Stimulated activated naive B cell treated with anti-CD40 and anti-IgM and Interleukin-4, amounts not matched to agents 10 μg/mL and 1 μg/mL and 100 μg/mL, for 72 hours (primary cell): Measurements from ENCODE around the gene A4GNT.
"Not testable (repeated sequence)": the region's sequence is repeated elsewhere in the genome, so short reads cannot be mapped to it uniquely, and the experiment has no call there.

Source experiments
- ATAC-seq, 2 donors: fragments of 150-1000 bp; cut with Tn5 transposase; replicated peaks; 2 replicates each; pipeline ENCODE4 v1.10.0; 2021; ENCODE audit warnings: moderate library complexity in 1 of 2
- DNase-seq: peaks from one replicate; pipeline ENCODE4 v3.0.0; 2021
- H3K27ac Mint-ChIP-seq: one replicate; pipeline ENCODE4 v1.8.0; 2022; ENCODE audit warnings: mild to moderate bottlenecking, mixed read lengths
- H3K27me3 Mint-ChIP-seq, 2 donors: one replicate each; pipeline ENCODE4 v1.8.0; 2022; ENCODE audit warnings: mixed read lengths in 2 of 2
- H3K36me3 Mint-ChIP-seq, 2 donors: one replicate each; pipeline ENCODE4 v1.8.0; 2022; ENCODE audit warnings: mixed read lengths in 2 of 2, mild to moderate bottlenecking in 1 of 2
- H3K4me1 Mint-ChIP-seq, 2 donors: one replicate each; pipeline ENCODE4 v1.8.0; 2022; ENCODE audit warnings: mixed read lengths in 2 of 2, mild to moderate bottlenecking in 1 of 2
- H3K4me3 Mint-ChIP-seq, 2 donors: one replicate each; pipeline ENCODE4 v1.8.0; 2022; ENCODE audit warnings: mild to moderate bottlenecking in 2 of 2, mixed read lengths in 2 of 2, moderate library complexity in 1 of 2
- H3K9me3 Mint-ChIP-seq, 2 donors: one replicate each; pipeline ENCODE4 v1.8.0; 2022; ENCODE audit warnings: mixed read lengths in 2 of 2, mild to moderate bottlenecking in 1 of 2

Gene A4GNT

GRCh38 chr3:138105598-138105997, 26.6 kb downstream of the A4GNT start:
- no peak for ATAC-seq
- no peaks in the 10 kb centered on the region for H3K36me3 Mint-ChIP-seq
- H3K9me3 Mint-ChIP-seq, result no peaks in the 10 kb centered on the region
- H3K27me3 Mint-ChIP-seq, result peaks cover 16 to 22% of the 10 kb centered on the region in 2 donors
- H3K27ac Mint-ChIP-seq, result no peak overlapping the region
- H3K4me1 Mint-ChIP-seq, result no peaks in the 10 kb centered on the region
- DNase-seq, result no peak
- no peak overlapping the region for H3K4me3 Mint-ChIP-seq

GRCh38 chr3:138103466-138103865, 28.7 kb downstream of the A4GNT start:
- no peak for DNase-seq
- Mint-ChIP-seq H3K27me3 (peaks cover 14 to 15% of the 10 kb centered on the region in 2 donors), H3K4me3 (no peak overlapping the region), H3K36me3 (no peaks in the 10 kb centered on the region), H3K9me3 (no peaks in the 10 kb centered on the region), H3K27ac (no peak overlapping the region), H3K4me1 (no peaks in the 10 kb centered on the region)
- no peak for ATAC-seq

GRCh38 chr3:138101351-138101940, 30.7 kb downstream of the A4GNT start:
- H3K4me3 Mint-ChIP-seq, H3K9me3 Mint-ChIP-seq, H3K27ac Mint-ChIP-seq, DNase-seq, ATAC-seq, H3K36me3 Mint-ChIP-seq, H3K4me1 Mint-ChIP-seq: not testable (repeated sequence)
- peaks cover 11 to 16% of the 10 kb centered on the region in 2 donors for H3K27me3 Mint-ChIP-seq

- Mint-ChIP-seq H3K4me1 (peaks cover 0 to 2% of the 10 kb centered on the region in 2 donors), H3K27me3 (peaks cover 16 to 20% of the 10 kb centered on the region in 2 donors), H3K27ac (no peak overlapping the region), H3K36me3 (no peaks in the 10 kb centered on the region), H3K4me3 (no peak overlapping the region), H3K9me3 (no peaks in the 10 kb centered on the region)
- DNase-seq, result no peak
- no peak for ATAC-seq
These were observed 32.8 kb downstream of the A4GNT start for GRCh38 chr3:138099417-138099816.

- Mint-ChIP-seq H3K27me3 (peaks cover 16 to 20% of the 10 kb centered on the region in 2 donors), H3K4me3 (no peak overlapping the region), H3K27ac (no peak overlapping the region), H3K9me3 (peaks cover 0 to 7% of the 10 kb centered on the region in 2 donors), H3K36me3 (no peaks in the 10 kb centered on the region), H3K4me1 (peaks cover 0 to 2% of the 10 kb centered on the region in 2 donors)
- ATAC-seq (peak; percentile 62 to 71), DNase-seq (no peak)
These were observed 34.7 kb downstream of the A4GNT start for GRCh38 chr3:138097192-138098172.

GRCh38 chr3:138093721-138094120, 38.5 kb downstream of the A4GNT start:
- peaks cover 0 to 7% of the 10 kb centered on the region in 2 donors for H3K9me3 Mint-ChIP-seq
- H3K27ac Mint-ChIP-seq, result no peak overlapping the region
- DNase-seq (no peak), ATAC-seq (no peak)
- H3K4me1 Mint-ChIP-seq, result peaks cover 0 to 2% of the 10 kb centered on the region in 2 donors
- no peaks in the 10 kb centered on the region for H3K36me3 Mint-ChIP-seq
- peaks cover 7 to 16% of the 10 kb centered on the region in 2 donors for H3K27me3 Mint-ChIP-seq
- no peak overlapping the region for H3K4me3 Mint-ChIP-seq

- H3K4me1 Mint-ChIP-seq, result no peaks in the 10 kb centered on the region
- no peak for DNase-seq
- peaks cover 11 to 12% of the 10 kb centered on the region in 2 donors for H3K27me3 Mint-ChIP-seq
- peaks cover 0 to 7% of the 10 kb centered on the region in 2 donors for H3K9me3 Mint-ChIP-seq
- H3K4me3 Mint-ChIP-seq, result no peak overlapping the region
- no peak overlapping the region for H3K27ac Mint-ChIP-seq
- ATAC-seq, result no peak
- H3K36me3 Mint-ChIP-seq, result no peaks in the 10 kb centered on the region
These were observed 40.2 kb downstream of the A4GNT start for GRCh38 chr3:138092023-138092422.

GRCh38 chr3:138089091-138089490, 43.1 kb downstream of the A4GNT start:
- DNase-seq (no peak), ATAC-seq (no peak)
- Mint-ChIP-seq H3K27ac (no peak overlapping the region), H3K36me3 (no peaks in the 10 kb centered on the region), H3K4me1 (no peaks in the 10 kb centered on the region), H3K9me3 (peaks cover 0 to 7% of the 10 kb centered on the region in 2 donors), H3K4me3 (no peak overlapping the region), H3K27me3 (peaks cover 10 to 13% of the 10 kb centered on the region in 2 donors)

- not testable (repeated sequence) for H3K36me3 Mint-ChIP-seq, H3K4me3 Mint-ChIP-seq, ATAC-seq, H3K27ac Mint-ChIP-seq, H3K4me1 Mint-ChIP-seq, H3K9me3 Mint-ChIP-seq, DNase-seq
- H3K27me3 Mint-ChIP-seq, result peaks cover 15 to 41% of the 10 kb centered on the region in 2 donors
These were observed 46.4 kb downstream of the A4GNT start for GRCh38 chr3:138085745-138086144.

GRCh38 chr3:138084196-138084595, 48.0 kb downstream of the A4GNT start:
- ATAC-seq (no peak), DNase-seq (no peak)
- Mint-ChIP-seq H3K4me1 (no peaks in the 10 kb centered on the region), H3K27ac (no peak overlapping the region), H3K9me3 (no peaks in the 10 kb centered on the region), H3K27me3 (peaks cover 20 to 41% of the 10 kb centered on the region in 2 donors), H3K4me3 (no peak overlapping the region), H3K36me3 (no peaks in the 10 kb centered on the region)

GRCh38 chr3:138082992-138083386, 49.2 kb downstream of the A4GNT start:
- Mint-ChIP-seq H3K27me3 (peaks cover 22 to 34% of the 10 kb centered on the region in 2 donors), H3K36me3 (no peaks in the 10 kb centered on the region), H3K4me1 (no peaks in the 10 kb centered on the region), H3K9me3 (no peaks in the 10 kb centered on the region), H3K27ac (no peak overlapping the region), H3K4me3 (no peak overlapping the region)
- DNase-seq (no peak), ATAC-seq (peak in 1 of 2 donors; percentile 5)

- Mint-ChIP-seq H3K9me3 (no peaks in the 10 kb centered on the region), H3K36me3 (no peaks in the 10 kb centered on the region), H3K4me3 (no peak overlapping the region), H3K4me1 (no peaks in the 10 kb centered on the region), H3K27ac (no peak overlapping the region), H3K27me3 (peaks cover 22 to 34% of the 10 kb centered on the region in 2 donors)
- DNase-seq, result no peak
- ATAC-seq, result no peak
These were observed 49.9 kb downstream of the A4GNT start for GRCh38 chr3:138082085-138082991.

- Mint-ChIP-seq H3K4me3 (no peak overlapping the region), H3K4me1 (no peaks in the 10 kb centered on the region), H3K9me3 (no peaks in the 10 kb centered on the region), H3K36me3 (no peaks in the 10 kb centered on the region), H3K27ac (no peak overlapping the region), H3K27me3 (peaks cover 22 to 34% of the 10 kb centered on the region in 2 donors)
- ATAC-seq (no peak), DNase-seq (no peak)
These were observed 50.7 kb downstream of the A4GNT start for GRCh38 chr3:138081371-138082084.
